H1 (cell line): ENCODE measurements around the gene CERS3. TPM values are rescaled to one million over a fixed set of nuclear protein-coding genes. Genes with fewer than 3 reads are reported as not detected.

ENCODE experiments used
- CTCF ChIA-PET: fragments of 300-600 bp; sonication (Branson Sonifier 250); formaldehyde crosslinking; loops from one replicate; lab custom pipeline; 2021; ENCODE audit not compliant: partially characterized antibody; lab: Charles Lee
- POLR2A ChIA-PET: fragments of 300-600 bp; sonication (Branson Sonifier 250); formaldehyde crosslinking; loops from one replicate; lab custom pipeline; 2021; ENCODE audit warnings: inconsistent platforms; ENCODE audit not compliant: partially characterized antibody; lab: Charles Lee
- DNase-seq, 2 experiments: peaks; one replicate each; pipeline versions ENCODE4 v3.0.0 to v3.0.0-alpha.2; 2010 to 2022; ENCODE audit warnings: low spot score in 2 of 2, low read depth in 1 of 2, mixed read lengths in 1 of 2
- FAIRE-seq: peaks from 2 replicates; lab custom pipeline; 2011; peaks lifted over from hg19 to GRCh38; lab: Jason Lieb, UNC
- H2AFZ ChIP-seq: 2 replicates; pipeline ENCODE4 v1.8.1; 2012; ENCODE audit warnings: low read length, inconsistent platforms
- H2AK5ac ChIP-seq: 2 replicates; pipeline ENCODE4 v1.6.1; 2013; ENCODE audit warnings: low read depth, low read length
- H2BK120ac ChIP-seq: replicated peaks from 2 replicates; pipeline ENCODE3; 2013; ENCODE audit warnings: low read depth, low read length, inconsistent platforms
- H2BK12ac ChIP-seq: 2 replicates; pipeline ENCODE4 v1.6.1; 2013; ENCODE audit warnings: low read depth, low read length
- H2BK15ac ChIP-seq: 2 replicates; pipeline ENCODE4 v1.6.1; 2013; ENCODE audit warnings: low read length
- H2BK20ac ChIP-seq: 2 replicates; pipeline ENCODE4 v1.6.1; 2013; ENCODE audit warnings: low read length
- H2BK5ac ChIP-seq: 2 replicates; pipeline ENCODE4 v1.6.1; 2013; ENCODE audit warnings: low read depth, low read length
- H3K14ac ChIP-seq: 2 replicates; pipeline ENCODE4 v1.6.1; 2013; ENCODE audit warnings: inconsistent platforms; ENCODE audit not compliant: insufficient read length
- H3K18ac ChIP-seq: 2 replicates; pipeline ENCODE4 v1.6.1; 2013; ENCODE audit warnings: low read length; ENCODE audit errors: extremely low read depth
- H3K23ac ChIP-seq: 2 replicates; pipeline ENCODE4 v1.6.1; 2013; ENCODE audit warnings: inconsistent platforms; ENCODE audit not compliant: insufficient read length
- H3K23me2 ChIP-seq: 2 replicates; pipeline ENCODE4 v1.6.1; 2013; ENCODE audit warnings: low read depth, low read length
- H3K27ac ChIP-seq: 2 replicates; pipeline ENCODE4 v1.6.1; 2011; ENCODE audit warnings: low read depth, low read length, inconsistent platforms
- H3K27me3 ChIP-seq, 4 experiments: replicated peaks in 1 of 4; 1 replicate in 1 of 4; 2 replicates in 3 of 4; pipeline versions ENCODE4 v1.6.1 to v1.8.1; 2011 to 2013; ENCODE audit warnings: low read length in 3 of 4, mild to moderate bottlenecking in 3 of 4, inconsistent platforms in 2 of 4, mixed read lengths in 2 of 4, moderate library complexity in 1 of 4; ENCODE audit not compliant: control insufficient read depth in 3 of 4, insufficient read depth in 3 of 4; ENCODE audit errors: extremely low read depth in 1 of 4
- H3K36me3 ChIP-seq, 4 experiments: 2 replicates each; pipeline versions ENCODE4 v1.6.1 to v1.8.1; 2011 to 2013; ENCODE audit warnings: mild to moderate bottlenecking in 4 of 4, low read length in 3 of 4, moderate library complexity in 2 of 4, control low read depth in 1 of 4, inconsistent platforms in 1 of 4; ENCODE audit not compliant: insufficient read depth in 4 of 4, control insufficient read depth in 2 of 4
- H3K4ac ChIP-seq: replicated peaks from 2 replicates; pipeline ENCODE3; 2013; ENCODE audit warnings: low read length, low read depth, mixed read lengths, inconsistent platforms; ENCODE audit not compliant: insufficient read length
- H3K4me1 ChIP-seq, 4 experiments: replicated peaks in 1 of 4; 1 replicate in 1 of 4; 2 replicates in 3 of 4; pipeline versions ENCODE4 v1.6.1 to v1.8.1; 2011 to 2013; ENCODE audit warnings: low read length in 3 of 4, inconsistent platforms in 2 of 4, mixed read lengths in 1 of 4; ENCODE audit not compliant: insufficient read depth in 4 of 4, control insufficient read depth in 3 of 4
- H3K4me2 ChIP-seq, 2 experiments: 2 replicates each; pipeline versions ENCODE4 v1.6.1 to v1.8.1; 2011 to 2013; ENCODE audit warnings: low read depth in 2 of 2, low read length in 2 of 2, control low read depth in 1 of 2, inconsistent platforms in 1 of 2, mild to moderate bottlenecking in 1 of 2; ENCODE audit not compliant: insufficient read depth in 1 of 2
- H3K4me3 ChIP-seq, 4 experiments: fragments of 200-600, 300-600 bp in 1 of 4; sonication (generic), shearing (Covaris generic), sonication (Bioruptor Twin) in 1 of 4; 2 replicates each; pipeline versions ENCODE4 v1.5.1 to v1.8.1; 2011 to 2016; ENCODE audit warnings: low read length in 4 of 4, low read depth in 3 of 4, control low read depth in 2 of 4, inconsistent platforms in 2 of 4, mild to moderate bottlenecking in 2 of 4, mixed read lengths in 1 of 4, moderate library complexity in 1 of 4; ENCODE audit not compliant: insufficient read depth in 2 of 4; ENCODE audit errors: extremely low read depth in 1 of 4
- H3K56ac ChIP-seq: replicated peaks from 2 replicates; pipeline ENCODE3; 2013; ENCODE audit warnings: low read depth, mild to moderate bottlenecking, mixed read lengths, low read length, inconsistent platforms; ENCODE audit not compliant: insufficient read length
- H3K79me1 ChIP-seq: 2 replicates; pipeline ENCODE4 v1.6.1; 2013; ENCODE audit warnings: low read depth, low read length, control low read depth
- H3K79me2 ChIP-seq, 2 experiments: 2 replicates each; pipeline versions ENCODE4 v1.6.1 to v1.8.1; 2012 to 2013; ENCODE audit warnings: low read length in 2 of 2, mild to moderate bottlenecking in 2 of 2, inconsistent platforms in 1 of 2; ENCODE audit not compliant: insufficient read depth in 2 of 2, control insufficient read depth in 1 of 2
- H3K9ac ChIP-seq, 4 experiments: replicated peaks in 1 of 4; 1 replicate in 1 of 4; 2 replicates in 3 of 4; pipeline versions ENCODE4 v1.6.1 to v1.8.1; 2011 to 2013; ENCODE audit warnings: low read depth in 3 of 4, low read length in 3 of 4, control low read depth in 2 of 4, mild to moderate bottlenecking in 2 of 4, moderate library complexity in 2 of 4, inconsistent platforms in 1 of 4; ENCODE audit errors: extremely low read depth in 1 of 4
- H3K9me3 ChIP-seq, 2 experiments: 2 replicates each; pipeline versions ENCODE4 v1.6.1 to v1.8.1; 2012 to 2013; ENCODE audit warnings: mild to moderate bottlenecking in 2 of 2, moderate library complexity in 2 of 2, control low read depth in 1 of 2, inconsistent platforms in 1 of 2, low read depth in 1 of 2, low read length in 1 of 2, mixed read lengths in 1 of 2; ENCODE audit not compliant: insufficient read depth in 2 of 2
- H4K20me1 ChIP-seq, 2 experiments: replicated peaks in 1 of 2; 2 replicates each; pipeline versions ENCODE3 to v1.8.1; 2011 to 2013; ENCODE audit warnings: inconsistent platforms in 2 of 2, low read length in 2 of 2, mild to moderate bottlenecking in 1 of 2; ENCODE audit not compliant: insufficient read depth in 2 of 2, control insufficient read depth in 1 of 2
- H4K5ac ChIP-seq: 2 replicates; pipeline ENCODE4 v1.6.1; 2013; ENCODE audit warnings: low read length, low read depth, mixed read lengths, inconsistent platforms; ENCODE audit not compliant: insufficient read length
- H4K8ac ChIP-seq: 2 replicates; pipeline ENCODE4 v1.8.0; 2013; ENCODE audit warnings: mild to moderate bottlenecking, moderate library complexity, low read length, inconsistent platforms; ENCODE audit not compliant: insufficient read depth; ENCODE audit errors: extremely low read depth
- H4K91ac ChIP-seq: replicated peaks from 2 replicates; pipeline ENCODE3; 2013; ENCODE audit warnings: low read length, mixed read lengths, inconsistent platforms; ENCODE audit not compliant: insufficient read length
- ATF2 ChIP-seq: IDR thresholded peaks from 2 replicates; pipeline ENCODE4 v1.6.1; 2012; ENCODE audit warnings: low read length, inconsistent platforms
- BCL11A ChIP-seq, 2 experiments: IDR thresholded peaks; one replicate each; pipeline ENCODE4 v1.6.1; 2011; ENCODE audit warnings: low read depth in 2 of 2, low read length in 2 of 2, mild to moderate bottlenecking in 2 of 2
- CHD1 ChIP-seq: IDR thresholded peaks from 2 replicates; pipeline ENCODE4 v1.6.1; 2012; ENCODE audit warnings: low read depth, low read length, improper control_type of control experiment
- CREB1 ChIP-seq: IDR thresholded peaks from 2 replicates; pipeline ENCODE4 v1.6.1; 2012; ENCODE audit warnings: inconsistent platforms
- E2F6 ChIP-seq: IDR thresholded peaks from 2 replicates; pipeline ENCODE4 v1.6.1; 2012; ENCODE audit warnings: inconsistent platforms
- EGR1 ChIP-seq: IDR thresholded peaks from 2 replicates; pipeline ENCODE4 v1.6.1; 2011; ENCODE audit warnings: low read depth, low read length, borderline replicate concordance
- KDM4A ChIP-seq: IDR thresholded peaks from one replicate; pipeline ENCODE4 v1.7.1; 2012; ENCODE audit warnings: low read depth, mild to moderate bottlenecking, moderate library complexity, low read length, inconsistent platforms; ENCODE audit not compliant: severe bottlenecking
- SP2 ChIP-seq: IDR thresholded peaks from 2 replicates; pipeline ENCODE4 v1.6.1; 2012; ENCODE audit warnings: mild to moderate bottlenecking, low read length, inconsistent platforms
- SP4 ChIP-seq: IDR thresholded peaks from 2 replicates; pipeline ENCODE4 v1.6.1; 2012; ENCODE audit warnings: low read length, inconsistent platforms
- TAF1 ChIP-seq: IDR thresholded peaks from 2 replicates; pipeline ENCODE4 v1.6.1; 2011; ENCODE audit warnings: mild to moderate bottlenecking, low read depth, low read length
- TBP ChIP-seq: IDR thresholded peaks from 2 replicates; pipeline ENCODE4 v1.6.1; 2011; ENCODE audit warnings: low read depth, low read length, improper control_type of control experiment
- WGBS, 2 experiments: shearing (Covaris generic) in 1 of 2; methylation state at CpG; one replicate each; pipeline versions ENCODE4 v1.1.6 to v1.1.7; 2013 to 2015; ENCODE audit warnings: low lambda C conversion rate in 2 of 2, mixed read lengths in 2 of 2, inconsistent platforms in 1 of 2, low coverage in 1 of 2, missing lambda C conversion rate in 1 of 2; ENCODE audit not compliant: insufficient replicate concordance in 2 of 2, insufficient coverage in 1 of 2, insufficient read length in 1 of 2; ENCODE audit errors: extremely low coverage in 1 of 2, missing lambda C conversion rate in 1 of 2; 5-methylcytosine and 5-hydroxymethylcytosine counted together
- polyA plus RNA-seq, 7 experiments: library from polyadenylated mRNA; depleted of rRNA in 3 of 7; stranded (reverse) in 5 of 7; unstranded in 2 of 7; fragments of >200 nt in 5 of 7; fragments of 200-250 nt in 2 of 7; gene quantifications; 1 replicate in 5 of 7; 2 replicates in 1 of 7; 4 replicates in 1 of 7; pipeline versions ENCODE4 v1.2.1 to v1.2.3, GENCODE V29; 2011 to 2013; ENCODE audit warnings: missing spikeins in 2 of 7, mixed read lengths in 2 of 7
- total RNA-seq: library from RNA; stranded (reverse); fragmentation: NEBNext Ultra II Directional; extraction: Animal tissue kit (Norgen Biotek cat#: 25700); gene quantifications from 2 replicates; pipeline ENCODE4 v1.2.1, GENCODE V29; 2021

Gene CERS3
- total and polyA plus RNA-seq, 2 of the 8 experiments (the other 6 are each of a cell fraction or from before 2014, with no cell fraction given), result 0.62 TPM; not detected in 1

DNA sequence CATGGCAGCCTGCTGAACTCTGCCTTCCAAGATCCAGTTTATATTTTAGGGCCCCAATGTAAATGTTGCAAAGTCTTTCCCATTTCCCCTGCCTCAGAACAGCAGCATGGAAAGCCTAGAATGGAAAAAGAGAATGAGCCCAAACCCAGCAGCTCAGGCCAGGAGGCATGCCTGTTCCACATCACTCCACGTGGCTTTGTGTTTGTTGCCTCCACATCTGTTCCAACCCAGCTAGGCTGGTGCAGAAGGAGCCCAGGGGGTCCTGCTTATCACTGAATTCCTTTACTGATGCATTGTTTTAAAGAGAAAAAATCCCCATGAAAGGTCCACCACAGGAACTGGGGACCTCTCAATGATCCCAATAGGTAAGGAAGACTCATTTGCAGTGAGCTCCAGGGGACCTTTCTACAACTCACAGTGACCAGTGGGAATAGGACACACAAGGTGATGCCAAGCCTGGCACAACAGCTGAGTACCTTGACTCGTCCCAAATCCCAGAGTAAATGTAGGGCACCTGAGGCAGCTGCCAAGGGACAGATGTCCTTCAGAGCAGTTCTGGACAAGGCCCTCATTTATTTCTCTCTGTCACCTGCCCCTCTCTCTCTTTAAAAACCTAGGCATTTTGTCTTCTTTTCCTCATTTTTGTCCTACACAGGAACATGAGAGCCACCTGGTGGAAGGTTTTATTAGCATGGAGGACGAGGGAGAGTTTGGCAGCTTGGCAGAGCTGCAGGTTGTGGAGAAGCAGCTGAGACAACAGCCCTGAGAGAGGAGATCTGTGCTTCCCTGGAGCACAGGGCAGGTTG, 145.2 kb downstream of the CERS3 start:
- Histone ChIP-seq H3K27ac (no peak overlapping the region), H3K23me2 (no peaks in the 10 kb centered on the region), H3K4ac (no peak overlapping the region), H3K4me3 (no peak overlapping the region), H2BK12ac (no peak overlapping the region), H3K36me3 (no peaks in the 10 kb centered on the region), H3K79me2 (no peaks in the 10 kb centered on the region), H2AFZ (no peak overlapping the region), H3K27me3 (no peaks in the 10 kb centered on the region), H4K91ac (no peak overlapping the region), H4K5ac (no peak overlapping the region), H3K23ac (no peak overlapping the region), H3K9me3 (peaks cover 35 to 41% of the 10 kb centered on the region in 2 experiments), H4K8ac (no peak overlapping the region), H3K79me1 (no peaks in the 10 kb centered on the region), H3K18ac (no peak overlapping the region), H2BK5ac (no peak overlapping the region), H3K9ac (no peak overlapping the region), H2BK20ac (0 out of 2 replicates have a peak overlapping the region, but pooled peaks have one; percentile 86), H2BK120ac (no peak overlapping the region), H2AK5ac (no peak overlapping the region), H3K14ac (no peak overlapping the region), H3K56ac (no peak overlapping the region), H2BK15ac (no peak overlapping the region), H3K4me1 (no peaks in the 10 kb centered on the region), H4K20me1 (no peaks in the 10 kb centered on the region), H3K4me2 (no peak overlapping the region)
- CTCF ChIA-PET, result interaction anchor here (0.6 to 8.8 kb wide), 15 partner anchors 9 to 402 kb away, joined by 3 to 76 read pairs (median 3); no protein-coding TSS in a partner anchor
- 48% methylated on average over 3 of the region's 3 CpGs; no CpG with 5 or more reads in 1 of the 2 experiments for WGBS, 2 experiments
- DNase-seq (peak in 1 of 2 experiments; percentile 51), FAIRE-seq (peak; percentile 28)
- POLR2A ChIA-PET, result interaction anchor here (1.4 kb wide), 1 partner anchor 33 kb away, joined by 6 read pairs; no protein-coding TSS in a partner anchor
- TF ChIP-seq CHD1, result no peak
- TF ChIP-seq TBP, result no peak
- TF ChIP-seq EGR1, result no peak
- TF ChIP-seq ATF2, result no peak
- no peak for TF ChIP-seq KDM4A
- TF ChIP-seq BCL11A (IDR thresholded peaks at IDR 0.05; ENCODE audit: low read depth in 2 of 2, low read length in 2 of 2), result no peak
- TF ChIP-seq E2F6, result no peak
- TF ChIP-seq SP2, result no peak
- TF ChIP-seq SP4, result no peak
- TF ChIP-seq CREB1, result no peak
- no peak for TF ChIP-seq TAF1
